GM12878 (cell line): ENCODE measurements around the gene SCEL. TPM values are rescaled to one million over a fixed set of nuclear protein-coding genes. Genes with fewer than 3 reads are reported as not detected.

Experiments
- ATAC-seq: fragments of 200-7000 bp; cut with Tn5 transposase; 3 replicates; pipeline ENCODE4 v1.9.1; 2020; ENCODE audit warnings: mild to moderate bottlenecking, moderate library complexity
- BruUV-seq: library from RNA; stranded (reverse); fragments of 400-500 nt; replicated peaks from 2 replicates; lab custom pipeline; 2021; lab: Mats Ljungman, UMichigan
- CTCF ChIA-PET: fragments of 300-600 bp; sonication (Branson Sonifier 250); formaldehyde crosslinking; extraction: SDS; loops from one replicate; lab custom pipeline; 2021; ENCODE audit warnings: inconsistent platforms; lab: Yijun Ruan, JAX
- POLR2A ChIA-PET: fragments of 350-600 bp; formaldehyde crosslinking; extraction: SDS; loops from one replicate; lab custom pipeline; 2021; ENCODE audit warnings: inconsistent platforms; lab: Charles Lee
- RAD21 ChIA-PET: fragments of 300-600 bp; sonication (Branson Sonifier 250); formaldehyde crosslinking; loops from one replicate; lab custom pipeline; 2023; ENCODE audit warnings: antibody characterized with exemption; ENCODE audit not compliant: unreplicated experiment; lab: Charles Lee
- SMC1A ChIA-PET: fragments of 300-600 bp; sonication (Branson Sonifier 250); formaldehyde crosslinking; loops from one replicate; lab custom pipeline; 2023; ENCODE audit not compliant: unreplicated experiment, uncharacterized antibody; lab: Charles Lee
- DNase-seq: peaks from one replicate; pipeline ENCODE4 v3.0.0-alpha.2; 2011; ENCODE audit warnings: low read depth, low spot score
- FAIRE-seq: peaks from 3 replicates; lab custom pipeline; 2011; peaks lifted over from hg19 to GRCh38; lab: Jason Lieb, UNC
- H2AFZ ChIP-seq: 2 replicates; pipeline ENCODE4 v1.6.0; 2011; ENCODE audit warnings: low read depth, low read length, control low read depth; ENCODE audit not compliant: control insufficient read depth
- H3K27ac ChIP-seq: 2 replicates; pipeline ENCODE4 v1.5.1; 2011; ENCODE audit warnings: control low read depth; ENCODE audit not compliant: control insufficient read depth, insufficient read depth
- H3K27me3 ChIP-seq, 2 experiments: replicated peaks in 1 of 2; 2 replicates each; pipeline versions ENCODE4 v1.6.0 to v1.6.1; 2011; ENCODE audit warnings: low read length in 1 of 2; ENCODE audit not compliant: control insufficient read depth in 2 of 2, insufficient read depth in 2 of 2
- H3K36me3 ChIP-seq, 2 experiments: 2 replicates each; pipeline ENCODE4 v1.5.1; 2011; ENCODE audit warnings: low read length in 1 of 2; ENCODE audit not compliant: control insufficient read depth in 2 of 2, insufficient read depth in 2 of 2
- H3K4me1 ChIP-seq: 2 replicates; pipeline ENCODE4 v1.6.1; 2011; ENCODE audit warnings: mild to moderate bottlenecking, low read length, moderate library complexity, mixed read lengths; ENCODE audit not compliant: control insufficient read depth, insufficient read depth
- H3K4me2 ChIP-seq: 2 replicates; pipeline ENCODE4 v1.6.0; 2011; ENCODE audit warnings: control low read depth; ENCODE audit not compliant: control insufficient read depth, insufficient read depth
- H3K4me3 ChIP-seq: fragments of 200-600 bp; sonication (generic); 2 replicates; pipeline ENCODE4 v1.5.1; 2016
- H3K79me2 ChIP-seq: 2 replicates; pipeline ENCODE4 v1.6.0; 2011; ENCODE audit warnings: low read length; ENCODE audit not compliant: control insufficient read depth, insufficient read depth
- H3K9ac ChIP-seq: 2 replicates; pipeline ENCODE4 v1.8.0; 2011; ENCODE audit warnings: low read length, control low read depth, mixed read lengths; ENCODE audit not compliant: control insufficient read depth, insufficient read depth
- H3K9me3 ChIP-seq: replicated peaks from 3 replicates; pipeline ENCODE4 v1.5.1; 2011; ENCODE audit warnings: mild to moderate bottlenecking, low read length; ENCODE audit not compliant: control insufficient read depth, insufficient read depth
- H4K20me1 ChIP-seq: 2 replicates; pipeline ENCODE4 v1.6.0; 2011; ENCODE audit not compliant: control insufficient read depth, insufficient read depth
- ETV6 ChIP-seq, 2 experiments: fragments of 450-650 bp in 1 of 2; IDR thresholded peaks in 1 of 2; conservative IDR thresholded peaks in 1 of 2; 2 replicates each; pipeline ENCODE4 v1.6.1; 2014; ENCODE audit warnings: antibody characterized with exemption in 1 of 2, borderline replicate concordance in 1 of 2, low read depth in 1 of 2, mild to moderate bottlenecking in 1 of 2, moderate library complexity in 1 of 2
- WGBS: methylation state at CpG from one replicate; pipeline ENCODE4 v1.1.6; 2016; ENCODE audit warnings: low lambda C conversion rate; ENCODE audit not compliant: insufficient replicate concordance, insufficient coverage; ENCODE audit errors: missing lambda C conversion rate; 5-methylcytosine and 5-hydroxymethylcytosine counted together
- in situ Hi-C: fragments of 300-500 bp; cut with MboI; formaldehyde crosslinking; loops from 9 replicates; pipeline ENCODE4 v1.14.3; 2018; ENCODE audit warnings: mixed read lengths
- intact Hi-C: fragments of 100-400 bp; cut with micrococcal nuclease; formaldehyde crosslinking; loops from one replicate; pipeline ENCODE4 v1.14.2; 2022; ENCODE audit not compliant: unreplicated experiment
- polyA plus RNA-seq, 11 experiments: library from polyadenylated mRNA; depleted of rRNA in 4 of 11; unstranded in 6 of 11; stranded (reverse) in 5 of 11; fragments of >200 nt; fragmentation: Nextera tagmentation in 4 of 11; fragmentation: Illumina TruSeq in 1 of 11; extraction: Ambion mirVana in 4 of 11; extraction: Trizol in 1 of 11; gene quantifications; 1 replicate in 1 of 11; 2 replicates in 10 of 11; pipeline versions ENCODE4 v1.2.1 to v1.2.3, GENCODE V29; 2011 to 2016; ENCODE audit warnings: inconsistent platforms in 2 of 11, missing spikeins in 2 of 11, low read depth in 1 of 11
- total RNA-seq, 4 experiments: library from RNA; depleted of rRNA in 3 of 4; stranded (reverse); fragments of >200 nt in 3 of 4; fragmentation: Illumina TruSeq in 1 of 4; extraction: Trizol in 1 of 4; gene quantifications; 2 replicates each; pipeline versions ENCODE4 v1.2.1 to v1.2.3, GENCODE V29; 2013 to 2021
- TF ChIP-seq, protein P1 (sequence below): fragments of 450-650 bp; IDR thresholded peaks from 2 replicates; pipeline ENCODE4 v1.6.1; 2017; ENCODE audit warnings: mild to moderate bottlenecking, moderate library complexity

Gene SCEL
- total and polyA plus RNA-seq, 10 of the 15 experiments (the other 5 are each of a cell fraction or from before 2014, with no cell fraction given) = 0.09 to 0.68 (median 0.16) TPM; not detected in 1

DNA sequence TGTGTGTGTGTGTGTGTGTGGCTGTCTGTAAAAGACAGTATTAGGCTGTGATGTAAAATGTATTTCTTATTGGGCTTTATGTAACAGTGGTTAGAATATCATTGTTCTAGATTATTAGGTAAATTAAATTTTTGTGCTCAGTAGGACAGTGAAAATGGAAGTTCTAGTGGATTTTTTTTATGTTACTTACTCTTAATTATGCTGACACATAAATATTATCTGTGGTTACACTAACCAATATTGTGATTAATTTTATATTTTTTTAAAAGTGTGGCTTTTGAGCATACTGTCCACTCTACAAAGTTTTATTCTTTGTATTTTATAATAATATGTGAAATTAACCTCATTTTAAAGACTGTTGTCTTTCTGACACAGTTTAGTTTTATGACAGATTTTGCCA lies 80.5 kb downstream of the SCEL start:
- DNase-seq (no peak), ATAC-seq (no peak), FAIRE-seq (no peak)
- Histone ChIP-seq H3K9me3 (no peaks in the 10 kb centered on the region), H3K27me3 (no peaks in the 10 kb centered on the region), H2AFZ (no peak overlapping the region), H3K79me2 (no peaks in the 10 kb centered on the region), H4K20me1 (no peaks in the 10 kb centered on the region), H3K4me2 (no peak overlapping the region), H3K9ac (no peak overlapping the region), H3K4me1 (no peaks in the 10 kb centered on the region), H3K36me3 (no peaks in the 10 kb centered on the region), H3K4me3 (no peak overlapping the region), H3K27ac (no peak overlapping the region)
- ChIA-PET CTCF (no interaction called here), SMC1A (no interaction called here), POLR2A (no interaction called here), RAD21 (no interaction called here)
- intact Hi-C loops = no loop called here
- BruUV-seq = no TSS peak
- TF ChIP-seq ETV6 (conservative IDR thresholded peaks at IDR 0.05 in 1 of 2, IDR thresholded peaks at IDR 0.05 in 1 of 2; ENCODE audit: borderline replicate concordance in 1 of 2, low read depth in 1 of 2) = no peak
- in situ Hi-C loops = no loop called here

- H3K9me3 ChIP-seq = no peaks in the 10 kb centered on the region
- ChIA-PET SMC1A (interaction anchor here (1.6 kb wide), 1 partner anchor 9 kb away, joined by 4 read pairs; no protein-coding TSS in a partner anchor), RAD21 (no interaction called here)
- in situ Hi-C loops = no loop called here
- H3K4me3 ChIP-seq = no peak overlapping the region
- WGBS = 59% methylated on average over 5 of the region's 5 CpGs
- no peaks in the 10 kb centered on the region for H3K36me3 ChIP-seq
- ATAC-seq = no peak
- TF ChIP-seq, protein P1, sequence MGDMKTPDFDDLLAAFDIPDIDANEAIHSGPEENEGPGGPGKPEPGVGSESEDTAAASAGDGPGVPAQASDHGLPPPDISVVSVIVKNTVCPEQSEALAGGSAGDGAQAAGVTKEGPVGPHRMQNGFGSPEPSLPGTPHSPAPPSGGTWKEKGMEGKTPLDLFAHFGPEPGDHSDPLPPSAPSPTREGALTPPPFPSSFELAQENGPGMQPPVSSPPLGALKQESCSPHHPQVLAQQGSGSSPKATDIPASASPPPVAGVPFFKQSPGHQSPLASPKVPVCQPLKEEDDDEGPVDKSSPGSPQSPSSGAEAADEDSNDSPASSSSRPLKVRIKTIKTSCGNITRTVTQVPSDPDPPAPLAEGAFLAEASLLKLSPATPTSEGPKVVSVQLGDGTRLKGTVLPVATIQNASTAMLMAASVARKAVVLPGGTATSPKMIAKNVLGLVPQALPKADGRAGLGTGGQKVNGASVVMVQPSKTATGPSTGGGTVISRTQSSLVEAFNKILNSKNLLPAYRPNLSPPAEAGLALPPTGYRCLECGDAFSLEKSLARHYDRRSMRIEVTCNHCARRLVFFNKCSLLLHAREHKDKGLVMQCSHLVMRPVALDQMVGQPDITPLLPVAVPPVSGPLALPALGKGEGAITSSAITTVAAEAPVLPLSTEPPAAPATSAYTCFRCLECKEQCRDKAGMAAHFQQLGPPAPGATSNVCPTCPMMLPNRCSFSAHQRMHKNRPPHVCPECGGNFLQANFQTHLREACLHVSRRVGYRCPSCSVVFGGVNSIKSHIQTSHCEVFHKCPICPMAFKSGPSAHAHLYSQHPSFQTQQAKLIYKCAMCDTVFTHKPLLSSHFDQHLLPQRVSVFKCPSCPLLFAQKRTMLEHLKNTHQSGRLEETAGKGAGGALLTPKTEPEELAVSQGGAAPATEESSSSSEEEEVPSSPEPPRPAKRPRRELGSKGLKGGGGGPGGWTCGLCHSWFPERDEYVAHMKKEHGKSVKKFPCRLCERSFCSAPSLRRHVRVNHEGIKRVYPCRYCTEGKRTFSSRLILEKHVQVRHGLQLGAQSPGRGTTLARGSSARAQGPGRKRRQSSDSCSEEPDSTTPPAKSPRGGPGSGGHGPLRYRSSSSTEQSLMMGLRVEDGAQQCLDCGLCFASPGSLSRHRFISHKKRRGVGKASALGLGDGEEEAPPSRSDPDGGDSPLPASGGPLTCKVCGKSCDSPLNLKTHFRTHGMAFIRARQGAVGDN = no peak
- TF ChIP-seq, all 136 proteins: peak for 0
- H2AFZ ChIP-seq = no peak overlapping the region
- H3K4me1 ChIP-seq = no peaks in the 10 kb centered on the region
- ChIA-PET CTCF (interaction anchor here (1.2 kb wide), 1 partner anchor 154 kb away, joined by 4 read pairs; no protein-coding TSS in a partner anchor), POLR2A (no interaction called here)
- BruUV-seq = no TSS peak
- H3K27ac ChIP-seq = no peak overlapping the region
- H3K27me3 ChIP-seq = no peaks in the 10 kb centered on the region
- H3K4me2 ChIP-seq = no peak overlapping the region
- no peak for DNase-seq
- H3K9ac ChIP-seq = no peak overlapping the region
- H3K79me2 ChIP-seq = no peaks in the 10 kb centered on the region
- no peak for FAIRE-seq
- no peaks in the 10 kb centered on the region for H4K20me1 ChIP-seq
- intact Hi-C loops = no loop called here
These were observed 84.1 kb downstream of the SCEL start for GRCh38 chr13:77619655-77620054.
